Progenitor cell of endocrine pancreas (in vitro differentiated cells): Measurements from ENCODE around the gene CDK19. TPM values are rescaled to one million over a fixed set of nuclear protein-coding genes. Genes with fewer than 3 reads are reported as not detected.

Source experiments
- DNase-seq: peaks from one replicate; pipeline ENCODE4 v3.0.0; 2021; ENCODE audit warnings: low spot score; ENCODE audit not compliant: unreplicated experiment
- H3K27ac Mint-ChIP-seq: 2 replicates; pipeline ENCODE4 v1.8.0; 2021; ENCODE audit warnings: mild to moderate bottlenecking, moderate library complexity, mixed read lengths
- H3K27me3 Mint-ChIP-seq: 2 replicates; pipeline ENCODE4 v1.8.0; 2021; ENCODE audit warnings: mixed read lengths
- H3K36me3 Mint-ChIP-seq: 2 replicates; pipeline ENCODE4 v1.8.0; 2022; ENCODE audit warnings: mixed read lengths; ENCODE audit not compliant: insufficient read depth
- H3K4me1 Mint-ChIP-seq: 2 replicates; pipeline ENCODE4 v1.8.0; 2021; ENCODE audit warnings: low read depth, mixed read lengths
- H3K4me3 Mint-ChIP-seq: 2 replicates; pipeline ENCODE4 v1.8.0; 2021; ENCODE audit warnings: low read depth, mild to moderate bottlenecking, moderate library complexity, mixed read lengths
- H3K9me3 Mint-ChIP-seq: 2 replicates; pipeline ENCODE4 v1.8.0; 2021; ENCODE audit warnings: low read depth, mixed read lengths
- CTCF ChIP-seq: fragments of 200-600 bp; sonication (generic); IDR thresholded peaks from one replicate; pipeline ENCODE4 v1.5.0; 2021; ENCODE audit warnings: antibody characterized with exemption, mild to moderate bottlenecking; ENCODE audit not compliant: unreplicated experiment
- total RNA-seq: library from RNA; stranded (reverse); gene quantifications from 2 replicates; pipeline ENCODE4 v1.2.1, GENCODE V29; 2021

The CDK19 gene
- total RNA-seq, 1 donor from 2014 or later = 26.2 TPM

GRCh38 chr6:110633731-110634213 is 181.5 kb downstream of the CDK19 start:
- H3K27ac Mint-ChIP-seq = no peak overlapping the region
- DNase-seq = no peak
- no peaks in the 10 kb centered on the region for H3K9me3 Mint-ChIP-seq
- no peak for TF ChIP-seq CTCF
- no peaks in the 10 kb centered on the region for H3K27me3 Mint-ChIP-seq
- H3K4me1 Mint-ChIP-seq = peaks cover 5% of the 10 kb centered on the region
- no peak overlapping the region for H3K4me3 Mint-ChIP-seq
- H3K36me3 Mint-ChIP-seq = peaks cover 5% of the 10 kb centered on the region

DNA sequence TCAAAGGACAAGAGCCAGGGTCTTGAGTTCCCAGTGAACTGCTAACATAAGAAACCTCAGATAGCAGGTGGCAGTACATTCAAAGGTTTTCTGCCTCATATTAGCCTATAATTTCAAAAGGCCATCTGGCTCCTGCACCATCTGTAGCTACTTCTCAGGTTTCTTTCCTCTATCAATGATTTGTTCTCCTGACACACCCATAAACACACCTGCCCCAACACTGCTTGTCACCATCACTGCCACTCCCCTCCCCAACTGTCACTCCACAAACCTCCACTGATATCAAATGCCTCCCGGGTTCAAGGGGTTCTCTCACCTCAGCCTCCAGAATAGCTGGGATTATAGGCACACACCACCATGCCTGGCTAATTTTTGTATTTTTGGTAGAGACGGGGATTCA is 186.1 kb downstream of the CDK19 start:
- no peaks in the 10 kb centered on the region for H3K27me3 Mint-ChIP-seq
- peak overlapping the region; percentile 54 for H3K27ac Mint-ChIP-seq
- peaks cover 6% of the 10 kb centered on the region for H3K36me3 Mint-ChIP-seq
- no peaks in the 10 kb centered on the region for H3K9me3 Mint-ChIP-seq
- DNase-seq = no peak
- TF ChIP-seq CTCF = no peak
- H3K4me1 Mint-ChIP-seq = peaks cover 2% of the 10 kb centered on the region
- no peak overlapping the region for H3K4me3 Mint-ChIP-seq

GRCh38 chr6:110628330-110628729 is 186.9 kb downstream of the CDK19 start:
- peaks cover 2% of the 10 kb centered on the region for H3K4me1 Mint-ChIP-seq

DNA sequence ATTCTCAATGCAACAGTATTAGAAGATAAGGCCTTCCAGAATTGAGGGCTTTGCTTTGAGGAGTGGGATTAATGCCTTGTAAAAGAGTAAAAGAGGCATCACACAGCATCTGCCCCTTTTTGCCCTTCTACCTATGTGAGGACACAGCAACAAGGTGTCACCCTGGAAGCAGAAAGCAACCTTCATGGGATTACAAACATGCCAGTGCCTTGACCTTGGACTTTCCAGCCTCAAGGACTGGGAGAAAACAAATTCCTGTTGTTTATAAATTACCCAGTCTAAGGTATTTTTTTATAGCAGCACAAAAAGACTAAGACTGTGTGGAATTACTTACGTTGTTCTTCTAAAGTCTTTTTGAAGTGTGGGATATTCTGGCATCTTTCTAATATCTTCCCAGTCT is 188.8 kb downstream of the CDK19 start:
- DNase-seq = no peak
- Mint-ChIP-seq H3K4me3 (no peak overlapping the region), H3K27ac (no peak overlapping the region), H3K27me3 (no peaks in the 10 kb centered on the region), H3K36me3 (peaks cover 10% of the 10 kb centered on the region), H3K4me1 (peaks cover 2% of the 10 kb centered on the region), H3K9me3 (no peaks in the 10 kb centered on the region)
- no peak for TF ChIP-seq CTCF

More at GRCh38 chr6:110628330-110628729, 186.9 kb downstream of the CDK19 start:
- Mint-ChIP-seq H3K36me3 (peaks cover 6% of the 10 kb centered on the region), H3K27me3 (no peaks in the 10 kb centered on the region), H3K27ac (no peak overlapping the region), H3K9me3 (no peaks in the 10 kb centered on the region), H3K4me3 (no peak overlapping the region)
- no peak for TF ChIP-seq CTCF
- DNase-seq = no peak

DNA sequence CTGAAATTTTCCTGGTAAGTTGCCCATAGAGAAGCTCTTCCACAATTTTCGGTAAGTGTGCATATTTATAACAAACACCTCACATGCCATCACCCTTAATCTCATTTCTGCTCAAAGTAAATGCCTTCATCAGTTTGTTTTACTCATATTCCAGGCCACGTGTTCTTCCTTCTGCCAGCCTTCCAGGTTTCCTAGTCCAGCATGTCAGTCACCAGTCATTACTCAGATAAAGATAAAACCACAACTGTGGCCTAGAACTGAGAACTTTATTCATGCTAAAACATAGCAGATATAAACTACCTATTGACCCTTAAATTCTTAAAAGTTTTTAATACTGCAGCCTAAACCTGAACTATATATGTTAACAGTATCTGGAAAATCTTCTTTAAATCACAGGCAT is 189.4 kb downstream of the CDK19 start:
- Mint-ChIP-seq H3K4me1 (peaks cover 2% of the 10 kb centered on the region), H3K9me3 (no peaks in the 10 kb centered on the region), H3K27me3 (no peaks in the 10 kb centered on the region), H3K4me3 (no peak overlapping the region), H3K36me3 (peaks cover 12% of the 10 kb centered on the region), H3K27ac (no peak overlapping the region)
- DNase-seq = no peak
- no peak for TF ChIP-seq CTCF
